Posterior vena cava (tissue), 2 donors: ENCODE results near the gene KANSL1. TPM values are rescaled to one million over a fixed set of nuclear protein-coding genes. Genes with fewer than 3 reads are reported as not detected.
"Not testable (repeated sequence)": the region's sequence is repeated elsewhere in the genome, so short reads cannot be mapped to it uniquely, and the experiment has no call there.

ENCODE experiments used
- DNase-seq: peaks from one replicate; pipeline ENCODE4 v3.0.0-alpha.2; 2020; ENCODE audit warnings: low spot score
- intact Hi-C, 2 donors: fragments of 100-400 bp; cut with DNase I; formaldehyde crosslinking; loops; one replicate each; pipeline versions ENCODE4 v1.14.1 to v1.14.2; 2022 to 2023
- total RNA-seq, 2 donors: library from RNA; stranded (reverse); fragmentation: NEBNext Ultra II Directional; extraction: Animal tissue kit (Norgen Biotek cat#: 25700); gene quantifications; one replicate each; pipeline ENCODE4 v1.2.1, GENCODE V29; 2021
- donor health status: DM: yes; HTN: yes; CAD: no.
- donor health status: DM: yes; HTN: yes; CAD: no.

KANSL1 gene
- total RNA-seq, 2 donors from 2014 or later = 65.9 to 73.1 TPM

- intact Hi-C loops = no loop called here
- DNase-seq = no peak
These were observed 68.3 kb downstream of the KANSL1 start for GRCh38 chr17:46124695-46125592.

DNA sequence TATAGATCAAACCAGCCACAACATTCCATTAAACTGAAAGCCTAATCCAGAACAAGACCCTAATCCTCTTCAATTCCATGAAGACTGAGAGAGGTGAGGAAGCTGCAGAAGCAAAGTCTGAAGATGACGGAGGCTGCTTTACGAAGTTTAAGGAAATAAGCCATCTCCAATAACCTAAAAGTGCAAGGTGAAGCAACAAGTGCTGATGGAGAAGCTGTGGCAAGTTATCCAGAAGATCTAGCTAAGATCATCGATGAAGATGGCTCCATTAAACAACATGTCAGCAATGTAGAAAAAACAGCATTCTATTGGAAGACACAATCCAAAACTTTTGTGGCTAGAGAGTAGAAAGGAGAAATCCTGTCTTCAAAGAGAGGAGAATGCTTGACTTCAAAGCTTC, 69.6 kb downstream of the KANSL1 start:
- intact Hi-C loops = no loop called here
- DNase-seq = no peak

- intact Hi-C loops = no loop called here
- no peak for DNase-seq
These were observed 70.8 kb downstream of the KANSL1 start for GRCh38 chr17:46122486-46122871.

DNA sequence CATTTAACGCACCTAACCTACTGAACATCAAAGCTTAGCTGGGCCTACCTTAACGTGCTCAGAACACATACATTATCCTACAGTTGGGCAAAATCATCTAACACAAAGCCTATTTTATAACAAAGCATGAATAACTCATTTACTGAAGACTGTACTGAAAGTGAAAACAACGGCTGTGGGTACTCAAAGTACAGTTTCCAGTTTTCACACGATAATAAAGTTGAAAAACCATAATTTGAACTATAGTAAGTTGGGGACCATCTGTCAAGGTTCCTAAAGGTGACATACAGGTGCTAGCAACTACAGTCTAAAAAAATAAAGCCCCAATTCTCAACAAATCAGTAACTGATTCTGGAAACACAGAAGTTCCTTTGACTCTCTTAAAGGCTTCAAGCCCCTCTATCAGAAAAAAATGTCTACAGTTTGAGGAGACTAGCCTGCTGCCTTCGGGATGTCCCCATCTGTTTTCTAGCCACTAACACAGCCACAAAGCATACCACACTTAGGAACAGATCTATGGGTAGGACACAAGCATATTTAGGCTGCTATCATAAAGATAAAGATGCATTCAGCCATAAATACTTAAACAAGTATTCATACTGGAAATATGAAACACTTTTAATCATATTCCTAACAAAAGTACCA, 71.3 kb downstream of the KANSL1 start:
- no peak for DNase-seq
- intact Hi-C loops = no loop called here

GRCh38 chr17:46121165-46121764, 72.0 kb downstream of the KANSL1 start:
- intact Hi-C loops = no loop called here
- no peak for DNase-seq

- DNase-seq = no peak
- intact Hi-C loops = no loop called here
These were observed 72.7 kb downstream of the KANSL1 start for GRCh38 chr17:46120537-46120936.

DNA sequence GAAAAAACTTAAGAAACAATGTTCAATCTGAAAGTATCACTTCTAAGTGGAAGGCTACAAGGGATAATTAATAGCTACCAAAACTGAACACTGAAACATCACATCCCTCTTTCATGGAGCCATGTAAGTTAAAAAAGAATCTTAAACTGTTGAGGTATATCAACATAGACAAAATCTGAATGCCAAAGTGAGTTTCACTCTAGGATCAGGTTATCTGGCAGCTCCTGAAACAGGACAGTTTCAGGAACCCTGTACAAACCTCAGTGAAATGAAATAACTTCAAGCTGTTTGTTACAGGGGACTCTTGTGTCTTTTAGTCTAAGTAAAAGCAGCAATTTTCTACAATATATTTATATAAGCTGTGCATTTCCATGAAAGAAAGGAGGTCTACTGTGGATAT, 73.2 kb downstream of the KANSL1 start:
- no peak for DNase-seq
- intact Hi-C loops = no loop called here

DNA sequence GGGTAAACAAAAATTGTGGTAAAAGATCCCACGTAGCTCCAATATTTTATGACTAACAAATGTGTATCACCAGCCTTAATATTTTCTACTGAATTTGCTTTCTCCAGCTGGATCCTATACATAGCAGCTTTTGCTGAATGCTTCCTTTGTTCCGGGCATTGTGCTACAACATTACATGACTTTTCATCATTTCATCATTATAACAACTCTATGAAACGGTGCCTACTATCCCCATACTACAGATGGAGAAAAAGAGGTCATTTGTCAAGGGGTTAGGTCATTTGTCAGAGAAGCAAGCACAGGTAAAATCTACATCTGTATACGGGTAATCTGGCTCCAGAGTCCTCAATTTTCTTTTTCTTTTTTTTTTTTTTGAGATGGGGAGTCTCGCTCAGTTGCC, 74.3 kb downstream of the KANSL1 start:
- DNase-seq = no peak
- intact Hi-C loops = no loop called here

- intact Hi-C loops = no loop called here
These were observed 75.2 kb downstream of the KANSL1 start for GRCh38 chr17:46117850-46118696.

GRCh38 chr17:46117117-46117516, 76.1 kb downstream of the KANSL1 start:
- intact Hi-C loops = no loop called here
- no peak for DNase-seq

More at GRCh38 chr17:46117850-46118696, 75.2 kb downstream of the KANSL1 start:
- no peak for DNase-seq

GRCh38 chr17:46115699-46116098, 77.5 kb downstream of the KANSL1 start:
- DNase-seq = no peak
- intact Hi-C loops = no loop called here

- intact Hi-C loops = loop anchor here in 1 of 2 donors (5.0 kb wide), 1 partner anchor 46 kb away; no protein-coding TSS in a partner anchor
- not testable (repeated sequence) for DNase-seq
These were observed 82.0 kb downstream of the KANSL1 start for GRCh38 chr17:46111236-46111635.

GRCh38 chr17:46110219-46110618, 83.0 kb downstream of the KANSL1 start:
- DNase-seq = no peak
- intact Hi-C loops = loop anchor here in 1 of 2 donors (5.0 kb wide), 1 partner anchor 47 kb away; no protein-coding TSS in a partner anchor

DNA sequence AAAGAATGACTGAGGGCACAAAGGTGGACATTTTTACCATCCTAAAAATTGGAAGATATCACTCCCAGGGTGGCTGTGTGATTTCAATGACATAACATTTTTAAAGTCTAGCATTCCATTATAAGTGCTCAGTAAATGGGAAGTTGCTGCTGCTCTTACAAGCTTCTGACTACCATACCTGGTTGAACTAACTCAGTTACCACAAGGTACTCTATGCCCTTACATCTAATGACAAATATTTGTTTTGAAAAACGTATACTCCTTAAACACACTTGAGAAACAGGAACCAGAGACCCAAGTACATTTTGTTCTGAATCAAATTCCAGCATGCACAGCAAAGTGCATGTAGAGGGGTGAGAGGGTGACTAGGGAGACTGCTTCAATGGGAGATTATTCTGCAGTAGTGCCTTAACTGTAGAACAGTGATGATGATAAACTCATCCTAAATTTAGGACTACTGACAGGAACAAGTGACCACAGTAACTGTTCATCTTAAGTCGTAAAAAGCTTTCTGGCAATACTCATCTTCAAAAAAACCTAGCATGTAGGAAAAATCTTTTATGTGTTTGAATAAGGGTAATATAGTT, 83.5 kb downstream of the KANSL1 start:
- intact Hi-C loops = loop anchor here (5.0 to 10.0 kb wide), 3 partner anchors 48 to 862 kb away; partner anchors contain the start of gene KANSL1 (in 1 of the 2)
- no peak for DNase-seq

DNA sequence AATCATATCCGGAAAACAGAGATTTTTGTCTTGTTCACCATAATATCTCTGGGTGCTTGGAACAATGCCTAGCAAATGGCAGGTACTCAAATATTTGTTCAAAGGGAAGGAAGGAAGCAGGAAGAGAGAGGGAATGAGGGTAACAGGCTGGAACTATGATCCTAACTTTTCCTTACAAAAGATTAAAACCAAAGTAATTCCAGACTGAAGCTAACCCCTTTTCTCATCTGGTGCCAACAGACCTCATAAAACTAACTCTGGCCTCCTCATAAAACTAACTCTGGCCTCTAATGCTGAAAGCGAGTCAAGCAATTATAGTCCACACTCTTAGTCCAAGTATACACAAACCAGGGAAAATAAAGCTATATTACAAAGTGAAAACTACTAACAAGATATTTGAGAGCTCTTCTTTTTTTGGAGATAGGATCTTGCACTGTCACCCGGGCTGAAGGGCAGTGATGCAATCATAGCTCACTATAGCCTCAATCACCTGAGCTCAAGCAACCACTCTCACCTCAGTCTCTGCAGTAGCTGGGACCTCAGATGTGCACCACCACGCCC, 84.6 kb downstream of the KANSL1 start:
- intact Hi-C loops = loop anchor here (5.0 to 10.0 kb wide), 2 partner anchors 86 to 861 kb away; partner anchors contain the start of gene KANSL1 (in 1 of the 2)
- no peak for DNase-seq

DNA sequence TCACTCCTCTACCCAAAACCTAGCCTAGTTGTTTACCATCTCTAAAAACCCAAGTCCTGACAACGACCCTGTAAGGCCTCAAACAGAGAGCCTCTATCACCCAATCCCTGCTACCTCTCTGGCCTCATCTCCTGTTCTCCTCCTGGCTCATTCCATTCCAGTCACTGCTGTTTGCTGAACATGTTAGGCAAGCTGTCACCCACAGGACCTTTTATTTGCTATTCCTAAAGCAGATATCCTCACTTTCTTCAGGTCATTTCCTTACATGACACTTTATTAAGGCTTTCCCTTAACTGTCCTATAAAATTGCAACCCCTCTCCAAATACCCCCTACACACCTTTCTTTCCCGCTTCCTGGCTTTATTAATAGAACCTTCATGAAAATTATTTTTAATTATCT, 85.1 kb downstream of the KANSL1 start:
- no peak for DNase-seq
- intact Hi-C loops = loop anchor here (5.0 to 10.0 kb wide), 2 partner anchors 87 to 861 kb away; partner anchors contain the start of gene KANSL1 (in 1 of the 2)

GRCh38 chr17:46106966-46107644, 86.1 kb downstream of the KANSL1 start:
- intact Hi-C loops = loop anchor here (5.0 to 10.0 kb wide), 2 partner anchors 88 to 860 kb away; partner anchors contain the start of gene KANSL1 (in 1 of the 2)
- no peak for DNase-seq
